SIG-M5 treated with dmso at 0.1 percent for 504 hours (cell line): ENCODE results near the gene KRTAP12-3.
"Not testable (repeated sequence)": the region's sequence is repeated elsewhere in the genome, so short reads cannot be mapped to it uniquely, and the experiment has no call there.

ENCODE experiments used
- DNase-seq: peaks from one replicate; lab custom pipeline; 2025; ENCODE audit not compliant: unreplicated experiment; lab: John Stamatoyannopoulos, UW

The KRTAP12-3 gene

GRCh38 chr21:44650265-44650972, 7.3 kb upstream of the KRTAP12-3 start:
- no peak for DNase-seq

- no peak for DNase-seq
Measured at GRCh38 chr21:44650973-44651675, 6.6 kb upstream of the KRTAP12-3 start.

GRCh38 chr21:44653123-44653522, 4.6 kb upstream of the KRTAP12-3 start:
- DNase-seq: no peak

GRCh38 chr21:44653656-44654575, 3.8 kb upstream of the KRTAP12-3 start:
- no peak for DNase-seq

GRCh38 chr21:44654576-44655175, 3.1 kb upstream of the KRTAP12-3 start, which contains the start of gene KRTAP12-4:
TSS of gene KRTAP12-4 (minus strand) at chr21:44654659. CDS start at chr21:44654614, 45 bp downstream.
- DNase-seq: no peak

- no peak for DNase-seq
Measured at GRCh38 chr21:44656868-44657267, 864 bp upstream of the KRTAP12-3 start.

- no peak for DNase-seq
Measured at GRCh38 chr21:44658541-44658910, 794 bp downstream of the KRTAP12-3 start.

- no peak for DNase-seq
Measured at GRCh38 chr21:44658913-44659595, 1.3 kb downstream of the KRTAP12-3 start.

GRCh38 chr21:44661567-44661966, 3.8 kb downstream of the KRTAP12-3 start:
- not testable (repeated sequence) for DNase-seq

GRCh38 chr21:44664691-44665090, 7.0 kb downstream of the KRTAP12-3 start:
- no peak for DNase-seq

GRCh38 chr21:44666401-44667320, 8.9 kb downstream of the KRTAP12-3 start, which contains the start of gene KRTAP12-2:
TSS of gene KRTAP12-2 (minus strand) at chr21:44666927. CDS start at chr21:44666886, 41 bp downstream.
- no peak for DNase-seq

GRCh38 chr21:44667612-44668011, 9.9 kb downstream of the KRTAP12-3 start:
- no peak for DNase-seq

- DNase-seq: no peak
Measured at GRCh38 chr21:44670642-44671432, 13.1 kb downstream of the KRTAP12-3 start.

GRCh38 chr21:44671911-44672310, 14.2 kb downstream of the KRTAP12-3 start:
- no peak for DNase-seq

GRCh38 chr21:44677881-44678280, 20.1 kb downstream of the KRTAP12-3 start:
- DNase-seq: no peak

GRCh38 chr21:44681152-44681551, 23.4 kb downstream of the KRTAP12-3 start:
- DNase-seq: no peak

GRCh38 chr21:44681861-44682579, 24.3 kb downstream of the KRTAP12-3 start, which contains the start of gene KRTAP12-1:
TSS of gene KRTAP12-1 (minus strand) at chr21:44682163. CDS start at chr21:44682123, 40 bp downstream.
- no peak for DNase-seq
